HG03103 (cell line): Measurements from ENCODE around the gene GJB4.
"Not testable (repeated sequence)": the region's sequence is repeated elsewhere in the genome, so short reads cannot be mapped to it uniquely, and the experiment has no call there.

Experiments
- ATAC-seq: cut with Tn5 transposase; IDR thresholded peaks from one replicate; pipeline ENCODE4 v1.9.1; 2021; ENCODE audit warnings: low read depth; ENCODE audit not compliant: unreplicated experiment

The GJB4 gene

DNA sequence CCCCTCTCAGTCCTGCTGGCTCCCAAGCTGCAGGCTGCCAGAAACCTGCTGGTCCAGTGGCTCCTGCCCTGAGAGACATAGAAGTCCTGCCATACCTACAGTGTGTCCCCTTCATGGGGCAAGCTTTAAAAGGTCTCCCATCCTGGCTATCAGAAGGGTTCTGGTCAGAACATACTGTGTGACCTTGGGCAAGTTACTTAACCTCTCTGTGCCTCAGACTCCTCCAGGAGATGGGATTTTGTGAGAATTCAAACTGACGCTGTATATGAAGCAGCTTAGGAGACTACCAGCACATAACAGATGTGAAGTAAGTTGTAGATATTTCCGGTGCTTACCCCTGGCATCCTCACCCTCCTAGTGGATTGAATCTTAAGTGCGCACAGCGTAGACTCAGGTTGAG is 13.4 kb upstream of the GJB4 start:
- no peak for ATAC-seq

DNA sequence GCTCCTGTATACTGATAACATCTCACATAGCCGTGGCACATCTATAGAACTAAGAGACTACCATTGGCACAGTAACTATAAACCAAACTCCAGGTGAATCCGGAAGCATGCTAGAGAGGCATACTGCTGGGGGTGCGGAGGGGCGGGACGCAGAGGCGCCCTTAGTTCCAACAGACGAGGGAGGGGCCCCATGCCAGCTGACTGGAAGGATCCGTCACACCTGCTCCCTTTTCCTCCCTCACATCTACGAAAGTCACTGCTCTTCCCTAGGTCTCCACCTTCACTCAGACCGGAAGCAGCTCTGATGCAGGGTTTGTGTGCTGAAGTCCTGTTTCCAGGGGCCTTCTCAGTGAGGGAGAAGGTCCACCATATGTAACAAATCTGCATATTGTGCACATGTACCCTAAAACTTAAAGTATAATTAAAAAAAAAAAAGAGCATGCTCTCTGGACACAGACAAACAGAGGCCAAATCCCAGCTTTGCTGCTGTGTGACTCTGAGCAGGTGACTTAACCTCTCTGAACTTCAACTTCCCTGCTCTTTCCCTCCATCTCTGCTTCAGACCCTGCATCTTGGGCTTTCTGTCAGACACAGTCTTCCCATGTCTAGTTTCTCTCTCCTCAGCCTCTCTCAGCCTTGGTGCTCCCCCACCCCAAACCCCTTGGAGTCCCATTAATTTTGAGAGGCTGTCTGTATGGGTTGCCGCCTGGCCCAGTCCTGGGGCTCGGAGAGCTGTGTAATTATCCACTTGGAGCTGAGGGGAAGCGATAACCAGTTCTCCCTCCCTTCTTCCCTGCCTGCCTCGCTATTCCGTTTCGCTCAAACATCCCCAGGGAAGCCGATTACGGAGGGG is 12.5 kb upstream of the GJB4 start:
- ATAC-seq: no peak

DNA sequence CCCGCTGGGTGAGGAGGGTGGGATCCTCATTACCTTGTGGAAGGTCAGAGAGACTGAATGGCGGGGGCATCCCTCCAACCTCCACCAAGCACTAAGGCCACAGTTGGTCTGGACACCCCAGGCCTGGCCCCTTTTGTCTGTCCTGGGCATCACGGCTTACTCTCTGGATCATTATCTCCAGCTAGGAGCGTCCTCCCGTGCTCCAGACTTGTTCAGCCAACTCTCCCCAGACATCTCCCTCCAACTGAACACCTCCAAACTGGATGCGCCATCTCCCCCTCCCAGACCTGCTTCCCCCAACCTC is 11.9 kb upstream of the GJB4 start:
- ATAC-seq: no peak

DNA sequence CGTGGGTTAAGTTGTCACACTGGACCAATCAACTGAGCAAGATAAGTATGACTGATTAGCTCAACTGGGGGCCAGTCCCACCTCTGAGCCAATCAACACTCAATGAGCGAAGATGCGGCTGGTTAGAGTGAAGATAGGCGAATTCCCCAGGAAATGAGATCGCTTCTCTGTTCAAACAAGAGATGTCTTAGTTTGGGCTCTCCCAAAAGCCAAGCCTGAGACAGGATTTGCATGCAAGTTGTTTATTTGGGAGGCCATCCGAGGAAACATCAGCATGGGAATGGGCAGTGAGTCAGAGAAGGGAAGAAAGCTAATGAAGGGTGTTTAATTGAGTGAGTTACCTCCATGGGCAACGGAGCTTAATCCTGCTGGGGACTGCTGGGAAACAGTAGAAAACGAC is 9.5 kb upstream of the GJB4 start:
- no peak for ATAC-seq

DNA sequence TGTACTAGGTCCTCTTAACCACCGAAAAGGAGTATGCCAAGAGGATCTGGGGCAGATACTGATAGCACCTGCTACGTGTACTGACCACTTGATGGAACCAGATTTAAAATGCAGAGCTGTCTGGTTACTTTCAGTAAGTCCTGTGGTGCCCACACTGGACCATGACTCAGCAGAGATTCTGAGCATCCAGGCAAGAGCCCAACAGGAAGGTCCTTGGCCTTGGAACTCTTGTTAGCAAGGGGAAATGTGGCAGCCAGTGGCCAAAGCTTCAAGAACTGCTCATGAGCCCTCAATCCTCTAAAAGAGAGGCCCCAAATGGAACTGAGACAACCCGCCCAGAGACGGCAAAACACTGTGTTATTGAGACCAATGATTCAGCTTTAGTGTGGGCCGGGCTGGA is 8.9 kb upstream of the GJB4 start:
- no peak for ATAC-seq

DNA sequence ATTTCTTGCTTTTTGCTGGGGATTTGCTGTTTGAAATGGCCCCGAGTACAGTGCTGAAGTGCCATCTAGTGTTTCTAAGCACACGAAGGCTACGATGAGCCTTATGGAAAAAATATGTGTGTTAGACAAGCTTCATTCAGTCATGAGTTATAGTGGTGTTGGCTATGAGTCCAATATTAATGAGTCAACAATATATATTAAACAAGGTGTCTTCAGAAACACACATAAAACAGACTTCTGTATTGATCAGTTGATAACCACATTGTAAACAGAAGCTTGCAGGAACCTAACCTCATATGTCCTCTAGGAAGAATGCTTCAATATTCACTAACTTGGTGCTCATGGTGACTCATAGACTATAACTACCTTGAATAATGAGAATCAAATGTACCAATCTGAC is 6.4 kb upstream of the GJB4 start:
- ATAC-seq: no peak

DNA sequence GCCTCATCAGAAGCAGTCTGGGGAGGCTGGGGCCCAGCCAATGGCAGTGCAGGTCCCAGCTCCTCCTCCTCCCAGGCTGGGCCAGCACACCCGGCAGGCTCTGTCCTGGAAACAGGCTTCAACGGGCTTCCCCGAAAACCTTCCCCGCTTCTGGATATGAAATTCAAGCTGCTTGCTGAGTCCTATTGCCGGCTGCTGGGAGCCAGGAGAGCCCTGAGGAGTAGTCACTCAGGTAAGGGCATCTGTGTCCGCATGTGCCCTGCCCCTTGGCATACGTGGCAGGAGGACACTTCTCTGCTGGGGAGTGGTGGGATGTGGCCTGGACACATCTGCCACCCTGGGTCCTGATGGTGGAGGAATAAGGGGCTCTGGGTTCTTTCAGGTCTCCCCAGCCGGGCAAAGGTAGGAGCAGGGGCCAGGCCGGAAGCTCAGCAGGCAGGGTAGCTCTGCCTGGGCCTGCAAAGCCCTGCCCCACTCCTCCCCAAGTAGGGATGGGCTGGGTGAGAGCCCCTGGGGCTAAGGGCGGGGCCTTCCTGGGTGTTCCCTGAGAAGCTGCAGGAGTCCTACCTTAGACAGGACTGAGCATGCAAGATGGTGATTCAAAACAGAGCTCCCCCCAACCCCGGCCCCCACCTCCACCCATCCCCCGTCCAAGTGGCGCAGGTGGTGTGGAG is 4.4 kb upstream of the GJB4 start, which contains the start of gene GJB5:
TSS of gene GJB5 (plus strand) at position 84 of the 674 bp plus-strand sequence. CDS start 2,284 bp downstream, outside the sequence.
- ATAC-seq: no peak

DNA sequence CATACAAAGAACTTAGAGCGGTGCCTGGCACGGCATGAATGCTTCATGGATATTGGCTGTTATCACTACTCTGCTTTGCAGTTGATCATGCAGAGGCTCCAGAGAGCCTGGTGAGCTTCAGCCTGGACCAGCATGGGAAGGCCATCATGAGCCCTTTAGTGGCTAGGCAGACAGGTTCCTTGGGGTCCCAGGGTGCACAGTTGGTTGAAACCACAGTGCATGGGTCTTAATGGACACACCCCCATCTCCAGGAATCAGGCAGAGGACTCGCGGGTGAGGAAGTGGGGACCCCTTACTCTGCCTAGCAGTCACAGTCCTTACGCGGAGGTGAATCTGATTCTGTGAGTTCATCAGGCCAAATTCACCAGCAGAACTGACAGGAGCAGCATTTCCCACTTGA is 3.6 kb upstream of the GJB4 start:
- ATAC-seq: no peak

DNA sequence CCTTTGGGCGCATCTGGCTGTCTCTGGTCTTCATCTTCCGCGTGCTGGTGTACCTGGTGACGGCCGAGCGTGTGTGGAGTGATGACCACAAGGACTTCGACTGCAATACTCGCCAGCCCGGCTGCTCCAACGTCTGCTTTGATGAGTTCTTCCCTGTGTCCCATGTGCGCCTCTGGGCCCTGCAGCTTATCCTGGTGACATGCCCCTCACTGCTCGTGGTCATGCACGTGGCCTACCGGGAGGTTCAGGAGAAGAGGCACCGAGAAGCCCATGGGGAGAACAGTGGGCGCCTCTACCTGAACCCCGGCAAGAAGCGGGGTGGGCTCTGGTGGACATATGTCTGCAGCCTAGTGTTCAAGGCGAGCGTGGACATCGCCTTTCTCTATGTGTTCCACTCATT is 2.2 kb upstream of the GJB4 start:
- ATAC-seq: no peak

DNA sequence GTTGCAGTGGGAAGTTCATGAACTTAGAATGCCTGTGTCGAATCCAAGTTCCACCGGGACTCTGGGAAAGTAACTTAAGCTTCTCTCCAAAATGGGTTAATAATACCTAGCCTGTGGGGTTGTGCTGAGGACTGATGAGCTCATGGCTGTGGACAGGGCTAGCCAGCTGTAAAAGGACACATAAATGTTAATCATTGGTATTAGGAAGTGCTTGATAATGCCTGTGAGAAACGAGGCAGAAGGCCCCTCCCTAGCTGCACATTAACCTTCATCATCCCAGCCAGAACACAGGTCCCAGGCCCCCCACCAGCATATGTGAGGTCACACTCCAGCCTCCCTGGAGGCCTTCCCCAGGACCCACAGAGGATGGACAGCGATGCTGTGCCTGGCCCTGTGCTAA is 789 bp upstream of the GJB4 start:
- ATAC-seq: no peak

DNA sequence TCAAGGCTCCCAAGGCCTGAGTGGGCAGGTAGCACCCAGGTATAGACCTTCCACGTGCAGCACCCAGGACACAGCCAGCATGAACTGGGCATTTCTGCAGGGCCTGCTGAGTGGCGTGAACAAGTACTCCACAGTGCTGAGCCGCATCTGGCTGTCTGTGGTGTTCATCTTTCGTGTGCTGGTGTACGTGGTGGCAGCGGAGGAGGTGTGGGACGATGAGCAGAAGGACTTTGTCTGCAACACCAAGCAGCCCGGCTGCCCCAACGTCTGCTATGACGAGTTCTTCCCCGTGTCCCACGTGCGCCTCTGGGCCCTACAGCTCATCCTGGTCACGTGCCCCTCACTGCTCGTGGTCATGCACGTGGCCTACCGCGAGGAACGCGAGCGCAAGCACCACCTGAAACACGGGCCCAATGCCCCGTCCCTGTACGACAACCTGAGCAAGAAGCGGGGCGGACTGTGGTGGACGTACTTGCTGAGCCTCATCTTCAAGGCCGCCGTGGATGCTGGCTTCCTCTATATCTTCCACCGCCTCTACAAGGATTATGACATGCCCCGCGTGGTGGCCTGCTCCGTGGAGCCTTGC is 1.7 kb downstream of the GJB4 start:
- no peak for ATAC-seq

DNA sequence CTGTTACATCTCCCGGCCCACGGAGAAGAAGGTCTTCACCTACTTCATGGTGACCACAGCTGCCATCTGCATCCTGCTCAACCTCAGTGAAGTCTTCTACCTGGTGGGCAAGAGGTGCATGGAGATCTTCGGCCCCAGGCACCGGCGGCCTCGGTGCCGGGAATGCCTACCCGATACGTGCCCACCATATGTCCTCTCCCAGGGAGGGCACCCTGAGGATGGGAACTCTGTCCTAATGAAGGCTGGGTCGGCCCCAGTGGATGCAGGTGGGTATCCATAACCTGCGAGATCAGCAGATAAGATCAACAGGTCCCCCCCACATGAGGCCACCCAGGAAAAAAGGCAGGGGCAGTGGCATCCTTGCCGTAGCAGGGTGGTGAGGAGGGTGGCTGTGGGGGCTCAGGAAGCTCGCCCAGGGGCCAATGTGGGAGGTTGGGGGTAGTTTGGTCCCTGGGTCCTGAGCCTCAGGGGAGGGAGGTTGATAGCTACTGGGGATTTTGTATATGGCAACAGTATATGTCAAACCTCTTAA is 2.3 kb downstream of the GJB4 start:
- no peak for ATAC-seq

DNA sequence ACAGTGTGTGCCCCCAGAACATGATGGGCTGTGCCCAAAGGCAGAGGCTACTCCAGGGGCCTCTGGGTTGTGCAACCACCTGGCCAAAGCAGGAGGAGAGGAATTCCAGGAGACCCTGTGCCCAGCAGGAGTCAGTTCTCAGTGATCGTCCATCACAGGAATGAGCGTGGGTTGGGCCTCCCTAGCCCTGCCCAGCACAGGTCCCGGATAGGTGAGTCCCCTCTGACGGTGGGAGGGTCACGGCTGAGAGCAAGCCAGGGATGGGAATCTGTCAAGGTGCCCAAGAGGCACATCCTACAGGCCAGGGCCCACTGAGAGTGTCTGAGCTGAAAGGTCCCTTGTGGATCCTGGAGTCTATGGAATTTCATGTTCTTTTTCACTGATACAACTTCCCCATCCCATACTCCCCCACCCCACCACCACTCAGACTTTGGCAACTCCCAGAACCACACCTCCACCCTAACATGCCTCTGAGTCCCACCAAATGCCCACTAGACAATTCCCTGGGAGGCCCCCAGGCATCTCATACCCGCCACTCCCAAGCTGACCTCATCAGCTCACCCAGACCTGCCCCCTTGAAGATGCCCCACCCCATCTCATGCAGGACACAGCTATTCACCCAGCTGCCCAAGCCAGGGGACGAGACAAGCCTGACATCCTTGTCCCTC is 3.1 kb downstream of the GJB4 start:
- no peak for ATAC-seq

DNA sequence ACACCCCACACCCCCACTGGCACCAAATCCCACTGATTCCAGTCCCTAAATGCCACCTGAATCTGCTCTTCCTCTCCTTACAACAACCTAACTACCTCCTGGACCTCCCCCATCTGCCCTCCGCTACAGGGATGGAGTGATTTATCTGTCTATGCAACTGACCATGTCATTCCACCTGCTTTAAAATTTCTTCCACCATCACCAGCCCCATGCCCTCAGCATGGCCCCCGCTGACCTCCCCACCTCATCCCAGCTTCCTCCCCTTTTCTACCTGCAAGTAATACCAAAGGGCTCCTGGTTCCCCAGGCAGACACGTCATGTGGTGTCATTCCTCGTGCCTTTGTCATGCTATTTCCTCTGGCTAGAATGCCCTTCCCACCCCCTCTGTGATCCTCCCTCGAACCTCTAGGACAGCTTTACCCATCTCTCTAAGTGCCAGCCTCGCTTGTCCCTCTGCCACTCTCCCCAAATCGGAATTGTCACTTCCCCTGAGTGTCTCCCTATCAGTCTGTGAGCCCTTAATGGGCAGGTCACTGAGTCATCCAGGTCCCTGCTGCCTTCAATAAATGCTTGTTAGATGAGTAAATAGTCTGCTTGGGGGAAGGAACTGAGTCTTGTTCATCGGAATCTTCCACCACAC is 3.7 kb downstream of the GJB4 start:
- ATAC-seq: no peak

DNA sequence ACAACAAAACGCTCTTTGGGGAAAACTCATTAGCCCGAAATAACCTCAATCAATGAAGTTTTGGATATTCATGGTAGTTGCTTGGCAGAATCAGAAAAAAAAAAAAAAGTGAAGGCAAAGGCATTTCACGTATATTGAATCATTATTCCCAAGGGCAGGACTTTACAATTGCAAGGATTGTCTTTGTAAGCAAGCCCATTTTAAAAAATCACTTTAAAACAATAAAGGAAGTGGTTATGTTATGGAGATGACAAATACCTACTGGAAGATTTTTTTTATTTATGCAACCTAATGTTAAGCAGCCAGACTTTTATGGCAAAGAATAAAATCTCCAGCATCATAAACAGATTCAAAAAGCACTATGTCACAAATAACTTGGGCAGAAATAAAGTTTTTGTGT is 9.3 kb downstream of the GJB4 start:
- ATAC-seq: no peak

DNA sequence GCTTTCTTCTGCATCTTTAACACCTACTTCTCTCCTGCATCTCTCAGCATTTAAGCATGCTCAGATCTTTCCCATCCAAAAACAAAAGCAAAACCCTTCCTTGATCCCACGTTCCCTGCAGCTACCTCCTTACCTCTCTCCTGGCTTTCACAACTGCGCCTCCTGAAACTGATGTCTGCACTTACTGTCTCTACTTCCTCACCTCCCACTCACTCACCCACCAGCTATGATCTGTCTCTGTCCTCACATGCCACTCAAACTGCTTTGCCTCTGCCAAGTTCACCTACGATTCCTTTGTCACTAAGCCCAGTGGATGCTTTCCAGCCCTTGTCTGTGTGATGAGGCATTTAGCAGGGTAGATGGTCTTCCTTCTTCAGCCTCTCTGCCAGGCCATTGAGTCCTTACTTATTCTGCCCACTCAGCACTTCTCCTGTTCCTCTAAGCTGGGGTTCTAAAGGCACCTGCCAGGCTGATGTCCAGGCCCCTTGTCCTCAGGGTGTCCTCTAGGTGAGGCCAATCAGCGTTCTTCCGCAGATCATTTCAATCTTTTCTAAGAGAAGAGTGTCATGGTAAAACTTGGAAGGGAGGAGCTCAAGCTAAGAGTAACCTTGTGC is 11.5 kb downstream of the GJB4 start:
- no peak for ATAC-seq

DNA sequence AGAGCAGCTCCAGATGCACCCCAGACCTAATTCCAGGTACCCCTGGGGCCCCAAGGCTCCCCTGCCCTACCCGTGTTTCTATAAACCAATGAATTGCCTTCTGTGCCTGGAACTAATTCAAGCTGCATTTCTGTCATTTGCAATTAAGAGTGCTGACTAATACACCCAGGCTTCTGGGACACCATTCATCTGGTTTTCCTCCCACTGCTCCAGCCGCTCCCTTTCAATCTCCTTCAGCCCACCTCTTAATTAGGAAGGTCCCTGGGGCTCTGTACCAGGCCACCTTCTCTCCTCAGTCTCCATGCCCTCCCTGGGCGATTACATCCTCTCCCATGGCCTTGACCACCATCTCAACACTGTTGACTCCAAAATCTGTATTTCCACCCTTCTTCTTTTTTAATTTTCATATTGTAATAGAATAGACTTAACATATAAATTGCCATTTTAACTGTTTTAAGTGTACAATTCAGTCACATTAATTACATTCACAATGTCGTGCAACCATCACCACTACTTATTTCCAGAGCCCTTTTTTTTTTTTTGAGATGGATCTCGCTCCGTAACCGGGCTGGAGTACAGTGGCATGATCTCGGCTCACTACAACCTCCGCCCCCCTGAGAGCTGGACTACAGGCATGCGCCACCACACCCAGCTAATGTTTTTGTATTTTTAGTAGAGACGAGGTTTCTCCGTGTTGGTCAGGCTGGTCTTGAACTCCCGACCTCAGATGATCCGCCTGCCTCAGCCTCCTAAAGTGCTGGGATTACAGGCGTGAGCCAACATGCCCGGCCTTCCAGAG is 12.2 kb downstream of the GJB4 start:
- ATAC-seq: no peak

DNA sequence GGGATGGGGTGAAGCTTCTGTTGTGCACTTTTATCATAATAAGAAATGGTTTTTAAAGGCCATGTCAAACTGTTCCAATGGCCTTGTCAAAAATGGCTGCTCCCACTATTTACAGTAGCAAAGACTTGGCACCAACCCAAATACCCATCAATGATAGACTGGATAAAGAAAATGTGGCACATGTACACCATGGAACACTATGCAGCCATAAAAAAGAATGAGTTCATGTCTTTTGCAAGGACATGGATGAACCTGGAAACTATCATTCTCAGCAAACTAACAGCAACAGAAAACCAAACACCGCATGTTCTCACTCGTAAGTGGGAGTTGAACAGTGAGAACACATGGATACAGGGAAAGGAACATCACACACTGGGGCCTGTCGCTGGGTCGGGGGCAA is 13.6 kb downstream of the GJB4 start:
- not testable (repeated sequence) for ATAC-seq

DNA sequence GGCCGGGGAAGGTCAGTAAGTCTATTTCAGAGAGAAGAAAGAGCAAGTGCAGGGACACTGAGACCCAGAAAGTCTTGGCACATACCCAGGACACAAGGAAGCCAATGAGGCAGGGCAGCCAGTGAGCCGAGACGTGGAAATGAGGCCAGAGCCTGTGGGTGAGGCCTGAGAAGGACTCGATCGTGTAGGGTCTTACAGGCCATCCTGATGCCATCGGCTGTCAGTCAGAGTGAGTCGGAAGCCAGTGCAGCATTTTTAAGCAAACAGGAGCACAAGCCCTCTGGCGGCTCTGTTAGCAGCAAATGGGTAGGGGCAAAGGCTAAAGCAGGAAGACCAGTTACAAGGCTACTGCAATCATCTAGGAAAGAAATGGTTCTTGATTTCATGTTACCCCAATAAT is 15.4 kb downstream of the GJB4 start:
- no peak for ATAC-seq
